Transverse colon (tissue), 4 donors: ENCODE data around the gene PSTK.

Experiments used
- CTCF ChIP-seq, 5 experiments: fragments of 200-600 bp in 3 of 5; fragments of 450-650 bp in 2 of 5; sonication (generic) in 3 of 5; IDR thresholded peaks; 1 replicate in 2 of 5; 2 replicates in 3 of 5; pipeline ENCODE4 v1.5.1; 2016 to 2017; ENCODE audit warnings: antibody characterized with exemption in 5 of 5, inconsistent platforms in 3 of 5, mild to moderate bottlenecking in 2 of 5, moderate library complexity in 1 of 5
- EP300 ChIP-seq: sonication (generic); formaldehyde crosslinking; IDR thresholded peaks from one replicate; pipeline ENCODE4 v1.6.1; 2017; ENCODE audit warnings: antibody characterized with exemption, low read depth
- POLR2A ChIP-seq: fragments of 450-650 bp; IDR thresholded peaks from one replicate; pipeline ENCODE4 v1.6.1; 2016; ENCODE audit warnings: antibody characterized with exemption, mild to moderate bottlenecking, moderate library complexity
- POLR2AphosphoS5 ChIP-seq, 3 donors: sonication (generic); formaldehyde crosslinking; IDR thresholded peaks; one replicate each; pipeline ENCODE4 v1.6.1; 2016; ENCODE audit warnings: antibody characterized with exemption in 3 of 3

- TF ChIP-seq POLR2A (no peak), EP300 (no peak), CTCF (IDR thresholded peaks at IDR 0.05) (no peak), POLR2AphosphoS5 (IDR thresholded peaks at IDR 0.05) (no peak)
Measured at GRCh38 chr10:123000155-123000554, 20.0 kb downstream of the PSTK start.
